CD1c-positive myeloid dendritic cell (primary cell): ENCODE results near the gene PBXIP1.

Experiments used
- DNase-seq: peaks from one replicate; pipeline ENCODE4 v3.0.0-alpha.2; 2016; ENCODE audit errors: extremely low spot score

The PBXIP1 gene

DNA sequence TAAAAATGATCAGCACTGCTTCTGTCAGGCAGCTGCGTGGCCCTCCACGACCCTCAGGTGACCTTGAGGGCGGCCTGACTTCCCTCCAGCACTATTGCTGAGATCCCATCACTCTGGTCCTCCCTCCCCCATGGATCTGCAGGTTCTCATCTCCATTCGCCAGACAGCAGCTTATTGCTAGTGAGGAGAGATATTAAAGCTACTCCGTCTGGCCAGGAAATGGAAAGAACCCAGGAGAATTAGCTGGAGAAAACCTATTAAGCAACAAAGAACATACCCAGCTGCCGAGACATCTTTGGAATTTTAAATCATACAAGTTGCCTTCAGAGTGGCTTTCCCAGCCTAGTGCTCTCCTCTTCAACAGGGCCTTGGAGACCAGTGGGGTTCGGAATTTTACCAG, 60.1 kb downstream of the PBXIP1 start:
- DNase-seq = no peak
